GM23338 (cell line): ENCODE measurements around the gene THYN1. TPM values are rescaled to one million over a fixed set of nuclear protein-coding genes. Genes with fewer than 3 reads are reported as not detected.

ENCODE experiments used
- NANOG ChIP-seq: IDR thresholded peaks from 2 replicates; pipeline ENCODE4 v1.6.1; 2016; ENCODE audit warnings: antibody characterized with exemption, borderline replicate concordance
- ZNF462 ChIP-seq: fragments of 250-450 bp; sonication (Bioruptor Pico); IDR thresholded peaks from 2 replicates; pipeline ENCODE4 v1.5.0; 2020; ENCODE audit warnings: mild to moderate bottlenecking, moderate library complexity
- polyA plus RNA-seq: library from polyadenylated mRNA; unstranded; fragments of >200 nt; fragmentation: Nextera tagmentation; extraction: Ambion mirVana; gene quantifications from 2 replicates; pipeline ENCODE4 v1.2.1, GENCODE V29; 2016
- total RNA-seq: library from RNA; depleted of rRNA; stranded (reverse); fragments of >200 nt; shearing (Covaris generic); gene quantifications from 2 replicates; pipeline ENCODE4 v1.2.3, GENCODE V29; 2014; rRNA removed

THYN1 gene
- total and polyA plus RNA-seq, 2 experiments from 2014 or later = 116 to 216 TPM

GRCh38 chr11:134199531-134199930 lies 53.6 kb downstream of the THYN1 start (continued):
- no peak for TF ChIP-seq ZNF462 (CRISPR knock-in tag)
- no peak for TF ChIP-seq NANOG

Other genes with a start within 250 kb of the THYN1 start
- gene JAM3, start 184.3 kb downstream of the THYN1 start, total RNA-seq = 41.5 and 44.8 TPM in 2 replicates
- gene JAM3, start 184.3 kb downstream of the THYN1 start, polyA plus RNA-seq = 13.1 and 14.1 TPM in 2 replicates
- gene NCAPD3, start 29.4 kb downstream of the THYN1 start, total RNA-seq = 48.9 and 49.8 TPM in 2 replicates
- 32.1 and 37.1 TPM in 2 replicates for gene NCAPD3, start 29.4 kb downstream of the THYN1 start, polyA plus RNA-seq
- 29.1 and 30.3 TPM in 2 replicates for gene VPS26B, start 28.7 kb downstream of the THYN1 start, total RNA-seq
- 9.2 and 10.1 TPM in 2 replicates for gene VPS26B, start 28.7 kb downstream of the THYN1 start, polyA plus RNA-seq
- 62.3 and 65.4 TPM in 2 replicates for gene ACAD8, start 216 bp upstream of the THYN1 start, total RNA-seq
- 42.8 and 43.2 TPM in 2 replicates for gene ACAD8, start 216 bp upstream of the THYN1 start, polyA plus RNA-seq
- 33.1 and 35.9 TPM in 2 replicates for gene GLB1L3, start 23.0 kb upstream of the THYN1 start, total RNA-seq
- gene GLB1L3, start 23.0 kb upstream of the THYN1 start, polyA plus RNA-seq = 27.1 and 28.8 TPM in 2 replicates
- gene GLB1L2, start 78.6 kb upstream of the THYN1 start, total RNA-seq = 9.8 and 12.3 TPM in 2 replicates
- gene GLB1L2, start 78.6 kb upstream of the THYN1 start, polyA plus RNA-seq = 2.9 and 3.3 TPM in 2 replicates
- gene B3GAT1, start 158.9 kb upstream of the THYN1 start, total RNA-seq = 24.8 and 28.3 TPM in 2 replicates
- 4.3 and 4.8 TPM in 2 replicates for gene B3GAT1, start 158.9 kb upstream of the THYN1 start, polyA plus RNA-seq